D721Med (cell line): ENCODE measurements around the gene GFM1.

Source experiments
- DNase-seq: peaks from one replicate; pipeline ENCODE4 v3.0.0; 2011; ENCODE audit warnings: low spot score; ENCODE audit not compliant: insufficient read length
- FAIRE-seq: peaks from 2 replicates; lab custom pipeline; 2011; peaks lifted over from hg19 to GRCh38; lab: Jason Lieb, UNC
- TF ChIP-seq, protein P1 (sequence below): IDR thresholded peaks from 2 replicates; pipeline ENCODE4 v1.5.1; 2012; ENCODE audit warnings: mild to moderate bottlenecking, control low read depth; ENCODE audit not compliant: insufficient read depth; ENCODE audit errors: missing control alignments

Gene GFM1

GRCh38 chr3:158711886-158712285 is 67.6 kb downstream of the GFM1 start:
- DNase-seq (no peak), FAIRE-seq (no peak)
- TF ChIP-seq, protein P1, sequence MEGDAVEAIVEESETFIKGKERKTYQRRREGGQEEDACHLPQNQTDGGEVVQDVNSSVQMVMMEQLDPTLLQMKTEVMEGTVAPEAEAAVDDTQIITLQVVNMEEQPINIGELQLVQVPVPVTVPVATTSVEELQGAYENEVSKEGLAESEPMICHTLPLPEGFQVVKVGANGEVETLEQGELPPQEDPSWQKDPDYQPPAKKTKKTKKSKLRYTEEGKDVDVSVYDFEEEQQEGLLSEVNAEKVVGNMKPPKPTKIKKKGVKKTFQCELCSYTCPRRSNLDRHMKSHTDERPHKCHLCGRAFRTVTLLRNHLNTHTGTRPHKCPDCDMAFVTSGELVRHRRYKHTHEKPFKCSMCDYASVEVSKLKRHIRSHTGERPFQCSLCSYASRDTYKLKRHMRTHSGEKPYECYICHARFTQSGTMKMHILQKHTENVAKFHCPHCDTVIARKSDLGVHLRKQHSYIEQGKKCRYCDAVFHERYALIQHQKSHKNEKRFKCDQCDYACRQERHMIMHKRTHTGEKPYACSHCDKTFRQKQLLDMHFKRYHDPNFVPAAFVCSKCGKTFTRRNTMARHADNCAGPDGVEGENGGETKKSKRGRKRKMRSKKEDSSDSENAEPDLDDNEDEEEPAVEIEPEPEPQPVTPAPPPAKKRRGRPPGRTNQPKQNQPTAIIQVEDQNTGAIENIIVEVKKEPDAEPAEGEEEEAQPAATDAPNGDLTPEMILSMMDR, result no peak

DNA sequence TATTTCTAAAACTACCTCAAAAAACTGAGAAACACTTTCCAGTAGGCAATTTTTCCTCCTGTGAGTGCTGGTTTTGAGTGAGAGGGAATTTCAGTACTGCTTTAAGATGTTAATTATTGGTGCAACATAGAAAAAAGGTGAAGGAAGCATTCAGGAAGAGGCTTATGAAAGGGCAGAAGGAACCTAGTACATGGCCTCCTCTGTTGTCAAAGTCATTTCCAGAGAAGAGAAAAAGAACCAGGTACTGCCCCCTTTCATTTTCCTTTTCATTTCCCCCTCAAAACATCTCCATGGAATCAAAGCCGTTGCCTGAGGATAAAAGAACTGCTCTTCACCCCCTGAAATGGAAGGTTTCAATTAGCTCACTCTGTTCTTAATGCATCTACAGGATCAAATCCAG is 68.1 kb downstream of the GFM1 start:
- TF ChIP-seq, protein P1, result no peak
- FAIRE-seq (no peak), DNase-seq (no peak)

DNA sequence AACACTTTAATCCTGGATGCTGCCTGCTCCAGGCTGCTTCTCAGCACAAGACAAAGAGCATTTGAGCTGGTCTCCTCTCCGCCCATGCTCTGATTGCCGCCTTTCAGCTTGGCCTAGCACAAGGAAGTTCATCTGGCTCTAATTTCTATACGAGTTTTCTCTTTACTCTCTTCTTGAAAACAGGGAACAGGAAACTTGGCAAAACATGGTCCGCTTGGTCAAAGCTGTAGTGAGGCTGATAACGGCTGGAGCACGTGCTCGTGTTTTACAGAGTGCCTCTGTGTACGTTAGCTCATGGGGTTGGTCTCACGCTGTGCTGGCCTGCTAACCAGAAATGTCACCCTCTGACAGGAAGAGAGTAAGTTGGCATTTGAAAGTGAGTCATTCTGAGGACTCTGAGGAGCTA is 68.8 kb downstream of the GFM1 start:
- DNase-seq (no peak), FAIRE-seq (no peak)
- TF ChIP-seq, protein P1, result no peak

DNA sequence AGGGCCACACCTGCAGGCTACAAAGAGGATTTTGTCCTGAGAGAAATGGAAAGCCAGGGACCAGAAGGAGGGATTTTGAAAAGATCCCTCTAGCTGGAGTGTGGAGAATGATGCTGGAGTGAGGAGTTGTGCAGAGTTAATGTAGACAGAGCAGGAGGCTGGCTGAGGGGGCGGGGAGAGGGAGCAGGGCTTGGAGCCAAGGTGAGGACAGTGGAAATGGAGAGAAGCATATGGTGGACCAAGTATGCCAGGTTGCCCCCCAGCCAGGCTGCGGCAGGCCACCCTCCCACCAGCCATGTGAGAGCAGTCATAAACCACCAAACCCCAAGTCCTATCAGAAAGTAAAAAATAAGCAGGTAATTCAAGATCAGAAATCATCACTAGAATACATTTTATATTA is 73.2 kb downstream of the GFM1 start:
- DNase-seq (no peak), FAIRE-seq (no peak)
- TF ChIP-seq, protein P1, result no peak

DNA sequence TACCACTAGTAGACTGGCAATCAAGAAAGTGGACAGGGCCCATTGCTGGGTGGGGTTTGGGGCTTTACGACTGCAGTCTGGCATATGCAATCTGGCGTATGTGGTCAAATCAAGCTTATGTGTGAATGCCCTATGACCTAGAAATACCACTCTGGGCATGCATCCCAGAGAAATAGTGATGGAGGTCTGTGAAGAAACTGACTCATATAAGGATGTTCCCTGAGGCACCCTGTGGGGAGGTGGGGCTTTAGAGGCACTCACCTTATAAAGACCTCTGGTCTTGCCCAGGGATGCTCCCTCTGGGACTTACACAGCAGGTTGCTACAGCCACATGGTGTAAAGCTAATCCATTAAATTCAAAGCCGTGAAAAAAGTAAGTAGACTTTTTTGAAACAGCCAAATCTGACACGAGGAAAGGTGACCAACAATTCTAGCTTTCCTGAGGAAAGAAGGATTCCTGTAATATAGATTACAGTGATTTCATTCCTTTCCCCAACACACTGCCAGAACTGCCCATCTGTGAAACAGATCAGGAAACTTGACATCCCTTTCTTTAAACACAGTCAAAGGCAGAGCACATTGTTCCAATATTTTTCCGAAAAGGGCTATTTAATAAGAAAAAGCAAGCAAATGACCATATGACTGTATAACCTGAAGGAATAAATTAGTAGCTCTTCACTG is 74.3 kb downstream of the GFM1 start:
- FAIRE-seq, result no peak
- DNase-seq, result no peak
- TF ChIP-seq, protein P1, result no peak

- no peak for FAIRE-seq
- DNase-seq, result no peak
- TF ChIP-seq, protein P1, result no peak
Measured at GRCh38 chr3:158722108-158722507, 77.8 kb downstream of the GFM1 start.

GRCh38 chr3:158723991-158724390 is 79.7 kb downstream of the GFM1 start:
- DNase-seq, result no peak
- FAIRE-seq, result peak; percentile 94
- TF ChIP-seq, protein P1, result no peak
